Measurements from ENCODE around the gene RBM6.

DNA sequence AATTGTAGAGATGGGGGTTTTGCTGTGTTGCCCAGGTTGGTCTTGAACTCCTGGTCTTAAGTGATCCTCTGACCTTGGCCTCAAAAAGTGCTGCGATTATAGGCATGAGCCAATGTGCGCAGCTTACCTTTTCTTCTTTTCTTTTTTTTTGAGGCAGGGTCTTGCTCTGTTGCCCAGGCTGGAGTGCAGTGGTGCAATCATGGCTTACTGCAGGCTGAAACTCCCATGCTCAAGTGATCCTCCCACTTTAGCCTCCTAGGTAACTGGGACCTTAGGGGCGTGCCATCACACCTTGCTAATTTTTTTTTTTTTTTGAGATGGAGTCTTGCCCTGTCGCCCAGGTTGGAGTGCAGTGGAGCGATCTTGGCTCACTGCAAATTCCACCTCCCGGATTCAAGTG, 13.0 kb downstream of the RBM6 start:
- TF ChIP-seq, protein P1, sequence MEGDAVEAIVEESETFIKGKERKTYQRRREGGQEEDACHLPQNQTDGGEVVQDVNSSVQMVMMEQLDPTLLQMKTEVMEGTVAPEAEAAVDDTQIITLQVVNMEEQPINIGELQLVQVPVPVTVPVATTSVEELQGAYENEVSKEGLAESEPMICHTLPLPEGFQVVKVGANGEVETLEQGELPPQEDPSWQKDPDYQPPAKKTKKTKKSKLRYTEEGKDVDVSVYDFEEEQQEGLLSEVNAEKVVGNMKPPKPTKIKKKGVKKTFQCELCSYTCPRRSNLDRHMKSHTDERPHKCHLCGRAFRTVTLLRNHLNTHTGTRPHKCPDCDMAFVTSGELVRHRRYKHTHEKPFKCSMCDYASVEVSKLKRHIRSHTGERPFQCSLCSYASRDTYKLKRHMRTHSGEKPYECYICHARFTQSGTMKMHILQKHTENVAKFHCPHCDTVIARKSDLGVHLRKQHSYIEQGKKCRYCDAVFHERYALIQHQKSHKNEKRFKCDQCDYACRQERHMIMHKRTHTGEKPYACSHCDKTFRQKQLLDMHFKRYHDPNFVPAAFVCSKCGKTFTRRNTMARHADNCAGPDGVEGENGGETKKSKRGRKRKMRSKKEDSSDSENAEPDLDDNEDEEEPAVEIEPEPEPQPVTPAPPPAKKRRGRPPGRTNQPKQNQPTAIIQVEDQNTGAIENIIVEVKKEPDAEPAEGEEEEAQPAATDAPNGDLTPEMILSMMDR (IDR thresholded peaks at IDR 0.05) = no peak
- TF ChIP-seq POLR2A (IDR thresholded peaks at IDR 0.05) (no peak), POLR2AphosphoS5 (IDR thresholded peaks at IDR 0.05) (no peak)
